ENCODE data around the gene PPARG.

PPARG gene

GRCh38 chr3:12312010-12312409 lies 23.1 kb downstream of the PPARG start:
- DNase-seq (ENCODE audit: low read depth in 2 of 2) = no peak

GRCh38 chr3:12313519-12313918 lies 24.6 kb downstream of the PPARG start:
- no peak for DNase-seq (ENCODE audit: low read depth in 2 of 2)

- DNase-seq (ENCODE audit: low read depth in 2 of 2) = no peak
Observed at GRCh38 chr3:12316253-12316652, 27.4 kb downstream of the PPARG start.

GRCh38 chr3:12316729-12317351 lies 28.0 kb downstream of the PPARG start:
- DNase-seq (ENCODE audit: low read depth in 2 of 2) = no peak

- no peak for DNase-seq (ENCODE audit: low read depth in 2 of 2)
Observed at GRCh38 chr3:12317914-12318313, 29.0 kb downstream of the PPARG start.

- DNase-seq (ENCODE audit: low read depth in 2 of 2) = no peak
Observed at GRCh38 chr3:12318758-12319621, 30.1 kb downstream of the PPARG start.

- DNase-seq (ENCODE audit: low read depth in 2 of 2) = no peak
Observed at GRCh38 chr3:12321015-12321414, 32.1 kb downstream of the PPARG start.

GRCh38 chr3:12323237-12323636 lies 34.4 kb downstream of the PPARG start:
- DNase-seq (ENCODE audit: low read depth in 2 of 2) = no peak

- DNase-seq (ENCODE audit: low read depth in 2 of 2) = no peak
Observed at GRCh38 chr3:12325586-12326515, 37.0 kb downstream of the PPARG start.

GRCh38 chr3:12327021-12327420 lies 38.2 kb downstream of the PPARG start:
- DNase-seq (ENCODE audit: low read depth in 2 of 2) = no peak

- no peak for DNase-seq (ENCODE audit: low read depth in 2 of 2)
Observed at GRCh38 chr3:12328132-12328836, 39.4 kb downstream of the PPARG start.

GRCh38 chr3:12328837-12329462 lies 40.1 kb downstream of the PPARG start:
- no peak for DNase-seq (ENCODE audit: low read depth in 2 of 2)

GRCh38 chr3:12334786-12335185 lies 45.9 kb downstream of the PPARG start:
- no peak for DNase-seq (ENCODE audit: low read depth in 2 of 2)

GRCh38 chr3:12335421-12335820 lies 46.6 kb downstream of the PPARG start:
- no peak for DNase-seq (ENCODE audit: low read depth in 2 of 2)

GRCh38 chr3:12336099-12336498 lies 47.2 kb downstream of the PPARG start:
- DNase-seq (ENCODE audit: low read depth in 2 of 2) = no peak

- no peak for DNase-seq (ENCODE audit: low read depth in 2 of 2)
Observed at GRCh38 chr3:12338595-12339546, 50.0 kb downstream of the PPARG start.

- no peak for DNase-seq (ENCODE audit: low read depth in 2 of 2)
Observed at GRCh38 chr3:12339701-12340480, 51.0 kb downstream of the PPARG start.

- DNase-seq (ENCODE audit: low read depth in 2 of 2) = no peak
Observed at GRCh38 chr3:12340506-12340905, 51.6 kb downstream of the PPARG start.

- DNase-seq (ENCODE audit: low read depth in 2 of 2) = no peak
Observed at GRCh38 chr3:12342151-12342550, 53.3 kb downstream of the PPARG start.
